ENCODE data around the gene MAP2K5.

- TF ChIP-seq, protein P1, sequence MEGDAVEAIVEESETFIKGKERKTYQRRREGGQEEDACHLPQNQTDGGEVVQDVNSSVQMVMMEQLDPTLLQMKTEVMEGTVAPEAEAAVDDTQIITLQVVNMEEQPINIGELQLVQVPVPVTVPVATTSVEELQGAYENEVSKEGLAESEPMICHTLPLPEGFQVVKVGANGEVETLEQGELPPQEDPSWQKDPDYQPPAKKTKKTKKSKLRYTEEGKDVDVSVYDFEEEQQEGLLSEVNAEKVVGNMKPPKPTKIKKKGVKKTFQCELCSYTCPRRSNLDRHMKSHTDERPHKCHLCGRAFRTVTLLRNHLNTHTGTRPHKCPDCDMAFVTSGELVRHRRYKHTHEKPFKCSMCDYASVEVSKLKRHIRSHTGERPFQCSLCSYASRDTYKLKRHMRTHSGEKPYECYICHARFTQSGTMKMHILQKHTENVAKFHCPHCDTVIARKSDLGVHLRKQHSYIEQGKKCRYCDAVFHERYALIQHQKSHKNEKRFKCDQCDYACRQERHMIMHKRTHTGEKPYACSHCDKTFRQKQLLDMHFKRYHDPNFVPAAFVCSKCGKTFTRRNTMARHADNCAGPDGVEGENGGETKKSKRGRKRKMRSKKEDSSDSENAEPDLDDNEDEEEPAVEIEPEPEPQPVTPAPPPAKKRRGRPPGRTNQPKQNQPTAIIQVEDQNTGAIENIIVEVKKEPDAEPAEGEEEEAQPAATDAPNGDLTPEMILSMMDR (IDR thresholded peaks at IDR 0.05) = no peak
- TF ChIP-seq ZFX (IDR thresholded peaks at IDR 0.05; ENCODE audit: borderline replicate concordance) = no peak
These were observed 225.9 kb downstream of the MAP2K5 start for GRCh38 chr15:67768313-67768977.
